T-helper 2 cell (primary cell): ENCODE results near the gene FRMD3.

Source experiments
- DNase-seq, 5 experiments: peaks; one replicate each; pipeline versions ENCODE4 v3.0.0 to v3.0.0-alpha.2; 2012 to 2022

The FRMD3 gene

GRCh38 chr9:83271665-83272071, 266.5 kb downstream of the FRMD3 start:
- DNase-seq = no peak

DNA sequence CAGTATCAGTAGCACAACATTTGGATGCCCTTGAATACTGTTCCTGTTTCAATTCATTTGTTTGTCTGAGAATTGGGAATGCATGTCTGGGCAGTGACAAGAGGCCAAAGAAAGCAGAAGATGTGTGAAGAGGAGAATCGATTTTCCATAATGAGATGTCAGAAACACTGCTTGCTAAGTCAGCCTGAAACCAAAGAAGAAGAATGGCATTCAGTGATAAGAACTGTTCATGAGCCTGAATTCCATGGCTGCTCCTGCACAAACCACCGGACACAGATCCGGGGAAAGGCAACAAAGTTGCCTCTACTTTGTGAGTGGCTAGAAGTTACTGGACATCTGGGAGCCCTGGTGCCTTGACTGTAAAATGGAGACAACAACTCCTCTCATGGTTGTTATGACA, 268.1 kb downstream of the FRMD3 start:
- DNase-seq = no peak

DNA sequence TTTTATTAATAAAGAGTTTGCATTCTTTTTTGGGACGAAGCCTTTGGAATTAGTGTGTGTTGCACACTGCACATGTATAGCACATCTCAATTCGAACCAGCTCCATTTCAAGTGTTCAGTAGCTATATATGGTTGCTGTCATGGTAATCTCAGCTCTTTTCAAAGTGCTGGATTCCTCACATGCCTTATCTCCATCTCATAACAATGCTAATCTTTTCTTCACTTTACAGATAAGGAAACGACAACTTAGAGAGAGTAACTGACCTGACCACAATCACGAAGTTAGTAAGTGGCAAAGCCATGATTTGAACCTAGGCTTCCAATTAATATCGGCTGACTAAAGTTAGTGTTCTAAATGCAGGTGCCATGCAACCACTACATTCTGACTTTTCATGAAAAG, 270.5 kb downstream of the FRMD3 start:
- DNase-seq = no peak

GRCh38 chr9:83266666-83267496, 271.3 kb downstream of the FRMD3 start:
- DNase-seq = no peak

GRCh38 chr9:83266331-83266665, 271.9 kb downstream of the FRMD3 start:
- no peak for DNase-seq

DNA sequence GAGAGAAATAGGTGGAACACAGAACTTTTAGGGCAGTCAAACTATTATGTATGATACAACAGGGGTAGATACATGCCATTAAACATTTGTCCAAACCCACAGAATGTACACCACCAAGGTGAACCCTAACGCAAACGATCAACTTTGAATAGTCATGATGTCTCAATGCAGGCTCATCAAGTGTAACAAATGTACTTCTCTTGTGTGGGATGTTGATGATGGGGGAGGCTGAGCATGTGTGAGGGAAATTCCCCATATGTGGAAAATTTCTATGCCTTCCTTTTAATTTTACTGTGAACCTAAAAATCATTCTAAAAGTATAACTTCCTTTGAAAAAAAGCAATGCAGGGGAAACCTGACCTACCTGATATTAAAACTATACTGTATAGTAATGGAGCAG, 273.9 kb downstream of the FRMD3 start:
- no peak for DNase-seq

GRCh38 chr9:83259558-83259957, 278.6 kb downstream of the FRMD3 start:
- no peak for DNase-seq

DNA sequence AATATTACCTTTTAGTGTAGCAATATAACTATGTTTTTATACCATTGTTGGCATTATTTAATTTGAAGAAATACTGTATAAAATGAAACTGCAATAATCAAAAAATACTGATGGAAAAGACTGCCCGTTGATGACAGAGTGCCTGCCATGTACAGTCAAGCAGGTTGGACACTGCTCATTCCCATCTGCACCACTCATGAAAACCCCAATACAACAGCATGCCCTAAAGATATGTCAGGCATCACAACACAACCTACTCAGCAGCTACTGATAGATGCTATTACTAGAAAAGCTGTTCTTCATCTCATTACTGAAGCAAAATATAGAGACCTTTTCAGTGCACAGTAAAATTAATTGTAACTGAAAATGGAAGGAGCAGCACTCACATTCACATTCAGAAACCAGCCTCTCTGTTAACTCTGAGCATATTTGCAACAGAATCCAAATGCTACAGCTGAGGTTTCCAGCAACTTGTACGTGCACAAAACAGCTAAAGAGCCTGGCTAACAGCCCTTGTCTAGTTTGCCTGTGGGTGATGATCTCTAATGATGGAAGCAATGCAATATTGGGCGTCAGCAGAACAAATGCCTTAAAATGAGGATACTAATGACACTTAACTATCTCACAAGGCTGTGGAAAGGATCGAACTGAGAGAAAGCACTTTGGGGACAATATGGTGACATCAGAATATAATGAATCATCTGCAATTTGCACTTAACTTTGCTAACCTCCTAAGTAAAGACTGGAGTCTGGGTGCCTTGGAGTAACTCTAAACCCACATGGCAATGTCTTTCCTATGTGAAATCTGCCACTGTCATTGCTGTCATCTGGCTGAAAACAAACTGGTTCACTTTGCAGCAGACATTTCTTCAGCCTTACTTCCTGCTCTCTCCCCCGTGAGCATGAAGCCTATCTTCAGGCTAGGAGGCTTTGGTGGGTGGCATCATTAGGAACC, 280.0 kb downstream of the FRMD3 start:
- DNase-seq = no peak

- DNase-seq = no peak
Observed at GRCh38 chr9:83247732-83248131, 290.5 kb downstream of the FRMD3 start.

DNA sequence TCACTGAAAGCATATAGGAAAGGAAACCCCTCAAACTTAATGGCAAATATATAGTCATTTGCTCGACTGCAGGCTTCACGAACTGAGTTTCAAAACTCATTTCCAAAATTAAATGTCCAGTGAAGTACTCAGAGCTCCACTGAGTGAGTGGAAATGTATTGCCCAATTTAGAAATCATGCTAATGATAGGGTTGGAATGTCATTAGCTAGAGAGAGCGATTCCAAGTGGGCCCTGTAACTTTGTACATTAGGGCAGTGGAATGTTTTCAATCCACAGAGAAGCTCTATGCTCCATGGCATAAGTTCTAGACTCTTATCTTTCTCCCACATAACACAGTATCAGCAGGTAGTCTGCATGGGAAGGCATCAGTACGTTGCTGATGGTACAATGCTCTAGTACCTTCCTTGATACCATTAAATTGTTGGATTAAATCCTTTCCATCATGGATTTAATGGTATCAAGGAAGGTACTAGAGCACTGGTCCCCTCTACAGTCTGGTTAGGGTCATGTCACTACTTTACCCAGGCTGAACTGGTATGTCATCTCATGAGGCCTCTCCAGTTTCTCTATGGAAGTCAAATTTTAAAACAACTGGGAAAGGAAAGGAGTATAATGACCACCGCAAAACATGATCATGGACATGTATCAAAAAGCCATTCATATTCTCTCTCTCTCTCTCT, 292.1 kb downstream of the FRMD3 start:
- DNase-seq = no peak

DNA sequence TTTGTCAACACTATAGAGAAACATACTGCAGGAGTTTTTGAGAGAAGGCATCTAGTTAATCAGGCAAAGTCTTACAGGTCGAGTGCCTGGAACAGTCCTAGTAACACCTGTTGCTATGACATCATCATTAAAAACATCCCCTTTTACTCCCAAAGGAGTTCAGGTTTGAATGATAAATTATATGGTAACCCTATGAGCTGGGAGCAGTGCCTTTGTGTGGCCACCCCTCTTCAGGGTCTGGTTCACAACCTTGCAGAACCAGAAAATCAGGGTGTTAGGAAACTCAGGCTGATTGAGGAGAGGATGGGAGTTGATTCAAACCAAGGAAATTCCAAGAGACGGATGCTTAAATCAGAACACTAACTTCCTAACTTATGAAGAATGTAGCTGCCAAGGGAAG, 296.1 kb downstream of the FRMD3 start:
- DNase-seq = no peak

GRCh38 chr9:83240671-83241070, 297.5 kb downstream of the FRMD3 start:
- DNase-seq = no peak

- DNase-seq = no peak
Observed at GRCh38 chr9:83239747-83240146, 298.5 kb downstream of the FRMD3 start.

GRCh38 chr9:83238871-83239640, 299.1 kb downstream of the FRMD3 start:
- DNase-seq = no peak

DNA sequence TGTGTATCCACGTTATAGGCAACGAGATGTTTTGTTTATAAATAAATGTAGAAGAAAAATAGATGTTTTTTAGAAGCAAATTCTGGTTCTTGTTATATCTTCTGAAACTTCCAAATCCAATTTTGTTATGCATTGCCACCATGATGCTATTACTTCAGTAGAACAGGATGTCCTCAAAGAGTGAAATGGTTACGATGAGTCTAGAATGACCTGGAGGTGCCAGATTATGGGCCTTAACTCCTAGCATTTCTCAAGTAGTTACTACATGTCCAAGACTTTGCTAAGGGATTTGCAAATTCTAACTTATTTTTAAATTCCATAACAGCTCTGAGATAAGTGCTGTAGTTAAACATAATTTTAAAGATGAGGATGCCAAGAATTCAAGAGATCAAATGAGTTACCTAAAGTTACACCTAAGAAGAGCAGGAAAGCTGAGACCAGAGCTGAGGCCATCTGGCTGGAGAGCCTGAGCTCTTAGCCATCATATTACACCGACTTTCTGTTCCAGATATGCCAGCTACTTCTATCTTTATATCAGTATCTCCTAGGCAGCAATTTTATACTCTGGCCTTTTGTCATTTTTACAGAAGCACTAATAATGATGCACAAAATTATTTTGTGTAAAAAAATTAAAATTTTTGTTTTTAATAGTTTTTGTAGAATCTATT, 302.0 kb downstream of the FRMD3 start:
- no peak for DNase-seq

DNA sequence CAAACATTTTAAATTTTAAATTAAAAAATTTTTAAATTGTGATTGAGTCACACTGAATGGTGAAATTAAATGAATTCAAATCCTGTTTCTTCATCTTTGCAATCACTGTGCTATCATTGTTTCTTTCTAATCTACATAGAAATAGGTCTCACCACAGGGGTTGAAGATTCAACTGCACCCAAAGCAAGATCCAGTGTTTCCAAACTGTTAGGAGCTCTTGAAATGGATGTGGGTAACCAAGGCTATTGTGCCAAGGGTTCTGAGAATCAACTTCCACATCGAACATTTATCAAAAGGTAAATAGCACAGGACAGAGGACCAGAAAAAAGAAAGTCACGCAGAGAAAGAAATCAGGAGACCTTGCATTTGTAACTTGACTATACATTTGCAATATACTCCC, 302.7 kb downstream of the FRMD3 start:
- DNase-seq = no peak

GRCh38 chr9:83234541-83234940, 303.7 kb downstream of the FRMD3 start:
- DNase-seq = no peak

GRCh38 chr9:83233647-83234046, 304.6 kb downstream of the FRMD3 start:
- no peak for DNase-seq

DNA sequence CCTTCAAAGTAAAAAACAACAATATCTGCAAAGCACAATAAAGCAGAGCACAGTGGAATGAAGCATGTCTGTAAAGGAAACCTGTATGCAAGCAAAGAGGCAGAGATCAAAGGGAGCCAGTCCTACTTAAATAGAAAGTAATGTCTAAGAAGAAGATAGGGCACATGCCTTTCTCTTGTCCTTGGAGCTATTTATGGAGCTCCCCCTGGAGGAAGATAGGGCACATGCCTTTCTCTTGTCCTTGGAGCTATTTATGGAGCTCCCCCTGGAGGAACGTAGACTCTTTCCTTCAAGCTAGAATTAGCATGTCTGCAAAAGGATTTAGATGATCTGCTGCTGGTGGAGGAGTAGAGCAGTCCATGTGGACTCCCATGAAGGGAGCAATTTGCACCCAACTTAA, 307.2 kb downstream of the FRMD3 start:
- peak in 1 of 5 experiments; percentile 40 for DNase-seq

DNA sequence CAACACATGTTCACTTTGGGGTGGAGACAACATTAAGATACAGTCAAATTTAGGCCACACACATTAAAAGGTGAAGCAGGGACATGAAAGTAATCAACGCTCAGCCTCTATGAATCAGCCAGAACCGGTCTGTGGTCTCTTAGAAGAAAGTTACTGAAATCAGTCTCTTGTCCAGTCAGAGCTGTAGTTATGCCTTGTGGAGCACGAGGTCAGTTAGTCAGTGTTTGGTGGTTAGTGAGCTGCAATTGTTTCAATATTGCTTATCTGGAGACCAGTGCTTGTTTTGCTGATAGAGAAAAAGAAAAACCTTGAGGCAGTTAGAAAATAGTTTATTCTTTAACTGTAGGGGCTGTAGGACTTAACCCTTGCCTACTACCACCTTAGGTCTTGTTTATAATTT, 317.5 kb downstream of the FRMD3 start:
- peak in 1 of 5 experiments; percentile 19 for DNase-seq

DNA sequence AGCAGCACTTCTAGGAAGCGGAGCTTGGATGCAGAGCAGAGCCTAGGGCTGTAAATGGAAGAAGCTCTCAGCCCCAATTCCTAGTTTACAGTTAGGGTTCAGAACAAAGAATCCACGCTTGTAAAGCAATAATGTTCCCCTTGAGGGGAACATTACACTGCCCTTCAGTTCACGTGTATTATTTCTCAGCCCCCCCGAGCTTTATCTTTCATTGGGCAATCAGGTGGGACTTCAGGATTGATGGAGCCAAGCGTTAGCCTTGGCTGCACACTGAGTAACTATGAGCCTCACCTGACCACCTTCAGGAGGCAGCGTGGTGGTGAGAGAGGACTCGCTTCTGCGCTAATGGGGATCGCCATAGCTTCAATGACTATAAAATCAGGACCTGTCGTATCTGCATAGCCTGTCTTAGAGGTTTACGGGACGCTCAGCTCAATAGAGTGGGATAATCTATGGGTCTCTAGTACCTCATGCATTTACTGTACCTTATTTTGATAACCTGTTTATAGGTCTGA, 318.2 kb downstream of the FRMD3 start:
- DNase-seq = no peak
